Colon (tissue), 2 donors: ENCODE data around the gene URB1.
"Not testable (repeated sequence)": the region's sequence is repeated elsewhere in the genome, so short reads cannot be mapped to it uniquely, and the experiment has no call there.

Experiments used
- FAIRE-seq: peaks from 2 replicates; lab custom pipeline; 2012; peaks lifted over from hg19 to GRCh38; lab: Jason Lieb, UNC
- donor health status: control.
- donor health status: control.

Gene URB1

DNA sequence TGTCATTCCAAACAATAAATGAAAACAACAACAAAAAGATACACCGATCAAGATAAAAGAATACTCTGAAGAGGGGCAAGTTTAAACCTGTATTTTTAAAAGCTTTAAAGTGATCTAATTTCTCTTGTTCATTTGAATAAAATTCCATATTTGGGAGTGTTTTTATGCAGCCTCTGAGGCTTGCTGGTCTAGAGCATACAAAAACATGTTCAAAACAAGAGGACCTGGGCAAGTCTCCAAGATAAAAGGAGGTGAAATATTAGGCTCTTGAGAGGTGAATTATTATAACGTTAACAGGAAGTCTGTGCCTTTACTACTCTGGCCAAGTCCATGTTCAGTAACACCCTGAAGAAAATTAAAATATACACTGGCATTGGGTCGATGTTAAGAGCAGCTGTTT is 20.1 kb downstream of the URB1 start:
- FAIRE-seq = no peak

- no peak for FAIRE-seq
Measured at GRCh38 chr21:32371913-32372314, 20.9 kb downstream of the URB1 start.

DNA sequence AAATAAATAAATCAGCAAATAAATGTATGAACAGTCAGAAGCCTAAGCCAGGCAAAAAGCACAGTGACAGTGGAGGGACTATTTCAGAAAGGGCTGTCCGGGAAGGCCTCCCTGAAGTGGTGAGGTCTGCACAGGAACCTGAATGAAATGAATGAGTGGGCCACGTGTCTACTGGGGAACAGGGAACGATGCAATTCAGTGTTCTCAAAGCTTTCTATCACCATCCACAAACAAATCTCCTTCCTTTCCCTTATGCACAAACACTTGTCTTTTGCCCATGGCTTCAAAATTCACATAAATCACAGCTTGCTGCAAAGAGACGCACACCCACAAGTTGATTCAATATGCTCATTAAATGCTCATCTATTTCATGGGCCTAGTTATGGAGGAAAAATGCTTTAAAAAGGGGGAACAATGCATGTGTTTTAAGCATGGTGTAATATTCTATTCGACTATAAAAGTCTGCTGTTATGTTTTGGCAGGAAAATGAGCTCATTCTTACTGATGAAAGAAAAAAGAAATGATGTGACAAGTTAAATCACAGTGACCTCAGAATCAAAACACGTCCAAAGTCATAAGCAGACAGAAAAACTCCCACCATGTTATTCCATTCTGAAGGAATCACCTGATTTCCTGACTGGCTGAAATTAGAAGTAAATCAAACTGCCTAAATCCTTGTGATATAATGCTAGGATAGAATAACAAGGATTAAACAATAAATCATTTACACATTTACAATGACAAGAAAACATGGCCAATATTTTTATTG is 21.6 kb downstream of the URB1 start:
- no peak for FAIRE-seq

DNA sequence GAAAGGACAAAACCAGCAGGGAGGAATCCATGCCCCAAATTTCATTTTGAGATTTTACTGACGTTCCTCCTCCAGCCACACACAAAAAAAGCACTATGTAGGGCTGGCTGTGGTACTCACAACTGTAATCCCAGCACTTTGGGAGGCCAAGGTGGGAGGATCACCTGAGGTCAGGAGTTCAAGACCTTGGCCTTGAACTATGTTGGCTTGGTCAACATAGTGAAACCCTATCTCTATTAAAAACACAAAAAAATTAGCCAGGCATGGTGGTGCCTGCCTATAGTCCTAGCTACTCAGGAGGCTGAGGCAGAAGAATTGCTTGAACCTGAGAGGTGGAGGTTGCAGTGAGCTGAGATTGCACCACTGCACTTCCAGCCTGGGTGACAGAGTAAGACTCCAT is 23.9 kb downstream of the URB1 start:
- not testable (repeated sequence) for FAIRE-seq

- no peak for FAIRE-seq
Measured at GRCh38 chr21:32368386-32368785, 24.4 kb downstream of the URB1 start.

DNA sequence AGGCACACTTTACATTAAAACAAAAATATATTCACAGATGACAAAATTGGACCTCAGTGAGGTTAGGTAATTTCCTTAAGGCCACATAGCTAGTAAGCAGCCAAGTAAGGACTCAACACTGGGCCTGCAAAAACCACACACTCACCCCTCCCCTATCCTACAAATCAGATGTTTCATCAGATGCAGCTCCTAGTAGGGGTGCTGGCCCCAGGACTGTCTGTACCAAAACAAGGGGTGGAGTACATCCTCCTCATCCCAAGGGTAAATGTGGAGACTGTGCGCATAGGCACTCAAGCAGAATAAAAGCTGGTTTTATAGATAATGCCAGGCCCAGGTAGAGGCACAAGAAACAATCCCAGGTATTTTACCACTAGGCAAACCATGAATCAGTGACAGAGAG is 25.7 kb downstream of the URB1 start:
- no peak for FAIRE-seq

DNA sequence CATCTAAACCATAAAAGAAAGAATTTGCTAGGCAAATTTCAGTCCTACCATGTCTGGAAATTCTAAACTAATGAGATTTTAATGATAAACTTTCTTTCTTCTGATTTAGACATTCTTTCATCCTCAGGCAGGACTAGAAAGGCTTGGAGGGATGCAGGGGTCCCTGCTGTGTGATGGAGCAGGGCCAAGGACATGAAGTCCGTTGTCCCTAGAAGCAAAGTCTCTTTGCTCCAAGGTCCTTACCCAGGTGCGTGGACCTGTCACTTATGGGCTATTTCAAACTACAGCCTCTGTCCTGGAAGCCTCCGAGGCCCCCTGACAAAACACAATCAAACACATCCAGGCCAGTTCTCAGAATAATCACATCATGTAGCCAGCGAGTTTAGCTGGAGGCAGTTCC is 26.6 kb downstream of the URB1 start:
- FAIRE-seq = no peak

DNA sequence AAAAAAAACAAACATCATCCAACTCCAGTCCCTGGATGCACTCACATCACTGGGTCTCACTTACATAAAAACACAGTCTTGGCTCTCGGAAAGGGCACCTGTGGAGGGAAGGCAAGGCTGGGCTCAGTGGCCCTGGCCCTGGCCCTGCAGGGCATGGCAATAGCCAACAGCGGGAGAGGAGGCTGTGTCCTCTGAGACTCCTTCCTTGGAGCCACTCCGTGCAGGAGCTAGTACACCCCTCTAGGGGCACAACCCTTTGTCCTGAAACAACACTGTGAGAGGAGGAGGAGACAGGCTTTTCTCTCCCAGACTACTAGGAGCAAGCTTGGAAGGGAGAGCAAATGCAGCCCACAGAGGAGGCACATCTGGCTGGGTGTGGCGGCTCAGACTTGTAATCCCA is 28.0 kb downstream of the URB1 start:
- FAIRE-seq = no peak

DNA sequence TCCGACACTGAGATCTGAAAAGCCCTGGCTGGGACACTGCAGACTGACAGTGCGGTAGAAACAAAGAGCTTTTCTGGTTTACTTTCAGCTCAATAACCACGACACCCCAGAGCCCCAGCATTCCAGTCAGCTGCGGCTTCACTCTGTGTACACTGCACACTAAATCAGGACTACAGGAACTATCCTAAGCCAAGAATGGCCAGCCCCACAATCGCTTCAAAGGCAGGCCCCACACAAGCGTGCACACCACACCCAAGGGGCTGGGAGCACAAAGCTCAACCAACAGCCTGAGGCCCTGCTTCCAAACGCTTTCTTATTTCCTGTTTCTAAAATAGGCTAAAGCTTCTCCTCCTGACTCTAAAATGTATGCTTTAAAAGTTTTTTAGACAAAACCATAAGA is 28.4 kb downstream of the URB1 start:
- no peak for FAIRE-seq

DNA sequence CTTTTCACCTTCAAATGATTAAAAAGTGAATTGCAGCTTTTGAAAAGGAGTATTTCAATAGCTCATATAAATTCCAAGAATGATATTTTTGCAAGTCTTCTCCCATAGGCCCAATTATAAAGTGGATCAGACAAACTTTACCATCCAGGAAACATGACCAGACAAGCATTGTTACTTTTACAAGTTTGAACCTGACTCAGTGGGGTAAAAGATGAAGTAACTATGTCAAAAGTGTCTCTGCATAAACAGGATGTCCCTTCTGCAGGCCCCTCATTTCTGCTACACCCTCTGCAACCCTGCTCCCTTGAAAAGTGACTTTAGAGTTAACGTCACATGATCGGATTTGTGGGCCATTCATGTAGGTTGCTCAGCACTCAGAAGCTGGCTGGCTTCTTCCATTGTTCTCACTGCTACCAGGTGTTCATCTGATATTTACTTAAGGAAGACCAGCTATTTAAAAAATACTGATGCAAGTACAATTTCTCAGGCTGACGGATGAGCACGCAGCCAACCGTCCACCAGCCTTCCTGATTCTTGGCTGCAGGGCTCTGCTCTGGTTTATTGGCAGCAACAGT is 32.3 kb downstream of the URB1 start:
- no peak for FAIRE-seq

- no peak for FAIRE-seq
Measured at GRCh38 chr21:32359719-32360260, 33.0 kb downstream of the URB1 start.

DNA sequence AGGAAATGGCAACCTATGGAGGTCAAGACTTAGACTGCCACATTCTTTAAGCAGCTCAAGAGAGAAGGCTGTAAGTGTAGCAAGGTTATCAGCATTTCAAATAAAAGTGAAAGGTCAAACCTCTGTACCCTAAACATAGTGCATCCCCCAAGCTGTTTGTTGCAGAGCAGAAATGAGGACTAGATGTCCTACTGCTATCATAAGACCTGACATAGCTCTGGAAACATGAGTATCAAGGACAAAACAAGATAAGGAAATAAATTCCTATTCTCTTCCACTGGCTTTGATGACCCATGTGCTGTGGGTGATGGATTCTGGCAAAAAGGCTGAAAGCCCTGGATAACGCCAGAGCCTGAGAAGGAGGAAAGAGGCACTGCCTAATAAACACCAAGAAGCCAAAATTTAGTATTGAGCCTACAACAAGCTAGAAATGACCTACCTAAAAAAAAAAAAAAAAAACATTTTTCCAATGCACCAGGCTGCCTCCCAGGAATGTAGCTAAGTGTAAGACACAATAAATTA is 35.9 kb downstream of the URB1 start:
- FAIRE-seq = no peak

- FAIRE-seq = no peak
Measured at GRCh38 chr21:32353002-32353711, 39.7 kb downstream of the URB1 start.

DNA sequence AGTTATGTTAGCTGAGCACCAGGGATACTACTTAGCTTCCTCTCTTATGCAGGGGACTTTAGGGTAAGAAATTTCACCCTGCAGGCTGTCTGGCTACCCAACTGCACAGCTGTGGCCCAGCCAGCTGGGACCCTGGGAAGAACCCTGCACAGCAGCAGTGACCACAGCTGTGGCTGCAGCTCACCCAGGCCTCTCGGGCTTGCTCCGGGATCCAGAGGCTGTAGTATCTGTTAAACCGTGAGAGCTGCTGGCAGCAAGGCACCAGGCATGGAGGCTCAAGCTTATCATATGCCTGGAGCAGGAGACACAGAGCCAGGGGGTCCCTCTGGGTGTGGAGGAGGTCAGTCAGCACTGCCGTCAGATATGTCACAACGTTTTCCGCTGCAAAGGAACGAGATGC is 40.3 kb downstream of the URB1 start:
- FAIRE-seq = no peak

DNA sequence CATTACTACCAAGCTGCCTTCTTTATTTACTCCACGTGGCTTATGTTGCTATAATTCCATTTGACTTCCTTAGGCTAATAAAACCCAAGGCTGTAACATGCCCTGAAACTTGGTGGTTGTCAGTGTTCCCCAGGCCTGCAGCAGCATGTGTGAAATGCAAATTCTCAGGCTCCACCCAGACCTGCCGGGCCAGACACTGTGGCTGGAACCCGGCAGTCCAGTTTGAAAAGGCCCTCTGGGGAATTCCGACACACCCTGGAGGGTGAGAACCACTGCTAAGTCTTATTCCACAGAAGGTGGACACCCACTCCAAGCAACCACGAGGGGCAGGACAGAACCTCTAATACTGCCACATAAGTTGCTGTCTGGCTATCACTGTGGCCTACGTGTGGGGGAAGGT is 41.4 kb downstream of the URB1 start:
- no peak for FAIRE-seq

DNA sequence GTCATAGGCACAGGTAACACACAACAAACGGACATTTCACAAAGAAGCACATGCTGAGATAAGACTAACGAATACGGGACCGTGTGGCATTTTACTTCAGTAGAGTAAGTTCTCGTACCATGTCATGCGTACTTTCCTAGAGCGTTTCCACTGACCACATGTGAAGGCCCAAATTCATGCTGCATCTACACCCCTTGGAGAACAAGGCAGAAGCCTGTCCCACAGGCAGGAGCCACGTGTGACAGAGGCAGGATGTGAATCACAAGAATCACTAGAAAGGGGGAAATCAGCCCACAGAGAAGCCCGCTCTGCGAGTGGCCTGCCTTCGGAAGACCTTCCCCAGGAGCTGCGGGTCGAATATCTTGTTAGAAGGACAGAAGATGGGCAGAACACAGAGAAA is 41.8 kb downstream of the URB1 start:
- FAIRE-seq = no peak

DNA sequence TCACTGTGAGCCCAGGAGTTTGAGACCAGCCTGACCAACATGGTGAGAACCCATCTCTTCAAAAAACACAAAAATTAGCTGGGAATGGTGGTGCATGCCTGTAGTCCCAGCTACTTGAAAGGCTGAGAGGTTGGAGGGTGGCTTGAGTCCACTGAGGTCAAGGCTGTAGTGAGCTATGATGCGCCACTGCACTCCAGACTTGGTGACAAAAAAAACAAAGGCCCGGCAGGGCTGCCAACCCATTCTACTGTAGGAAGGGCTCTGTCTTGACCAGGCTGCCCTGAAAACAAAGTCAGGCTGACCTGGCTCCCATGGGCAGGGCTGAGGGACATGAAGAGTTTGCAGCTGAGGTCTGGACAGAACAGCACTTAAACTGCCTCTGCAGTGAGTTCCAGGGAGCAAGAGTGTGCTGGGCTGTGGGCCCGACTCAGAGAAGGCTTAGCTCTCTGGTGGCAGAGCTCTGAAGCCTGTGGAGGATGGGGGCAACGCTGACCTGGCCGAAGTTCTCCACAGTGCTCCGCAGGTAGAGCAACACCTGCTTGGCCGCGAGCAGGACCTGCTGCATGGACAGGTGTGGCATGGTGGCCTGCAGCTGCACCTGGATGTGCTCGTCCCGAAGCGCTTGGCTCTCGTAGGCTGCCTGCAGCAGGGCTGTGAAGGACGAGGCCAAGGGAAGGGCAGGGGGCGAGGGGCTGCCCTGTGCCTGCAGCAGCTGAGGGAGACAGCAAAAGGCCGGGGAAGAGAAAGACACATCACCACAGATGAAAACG is 42.4 kb downstream of the URB1 start:
- FAIRE-seq = no peak

GRCh38 chr21:32349333-32349944 is 43.4 kb downstream of the URB1 start:
- no peak for FAIRE-seq

DNA sequence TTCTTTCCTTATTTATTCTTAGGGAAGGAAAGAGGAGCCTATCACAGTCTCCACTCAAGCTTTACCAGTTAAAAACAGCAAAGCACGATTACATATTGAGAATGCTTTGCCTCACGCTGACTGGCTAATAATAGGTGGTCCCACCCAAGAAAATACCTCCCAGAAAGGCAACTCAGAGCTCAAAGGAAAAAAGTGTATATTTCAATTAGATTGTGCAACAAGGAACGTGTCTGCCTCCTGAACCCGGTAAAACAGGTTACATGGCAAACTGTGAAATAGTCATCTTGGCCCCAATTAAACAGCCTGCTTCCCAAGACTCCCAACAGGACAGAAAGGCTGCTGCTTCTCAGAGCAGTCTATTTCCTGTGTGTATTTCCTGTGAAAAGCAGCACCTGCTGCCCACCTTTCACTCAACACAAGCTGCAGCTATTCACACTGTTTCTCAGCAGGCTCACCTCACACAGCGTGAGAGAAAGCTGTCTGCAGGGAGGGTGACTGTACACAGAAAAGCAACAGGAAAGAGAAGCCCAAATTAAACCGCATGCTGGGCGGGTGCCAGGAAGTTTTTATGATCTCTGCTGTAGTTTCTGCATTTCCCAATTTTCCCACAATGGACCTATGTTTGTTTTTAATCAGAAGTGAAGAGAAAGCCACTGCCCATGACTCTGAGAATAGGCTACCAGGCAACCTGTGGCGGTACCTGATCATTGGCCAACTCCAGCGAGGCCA is 44.0 kb downstream of the URB1 start:
- no peak for FAIRE-seq

GRCh38 chr21:32347977-32348376 is 44.8 kb downstream of the URB1 start:
- no peak for FAIRE-seq

GRCh38 chr21:32347351-32347750 is 45.5 kb downstream of the URB1 start:
- FAIRE-seq = no peak
